Measurements from ENCODE around the gene RYR2.

- TF ChIP-seq POLR2A (IDR thresholded peaks at IDR 0.05; ENCODE audit: low read depth, low read length): no peak
- TF ChIP-seq POLR2AphosphoS5 (IDR thresholded peaks at IDR 0.05; ENCODE audit: low read depth, low read length): no peak
- TF ChIP-seq TAF1 (IDR thresholded peaks at IDR 0.05; ENCODE audit: borderline replicate concordance, low read depth, low read length): no peak
These were observed 164.1 kb downstream of the RYR2 start for GRCh38 chr1:237206065-237206414.
